Neuronal stem cell (in vitro differentiated cells): Measurements from ENCODE around the gene SAA1.

ENCODE experiments used
- DNase-seq: peaks from one replicate; pipeline ENCODE4 v3.0.0-alpha.2; 2013; ENCODE audit warnings: low spot score
- H2AFZ ChIP-seq: one replicate; pipeline ENCODE4 v1.6.1; 2013; ENCODE audit warnings: mild to moderate bottlenecking, low read length, inconsistent platforms
- H2AK5ac ChIP-seq: 2 replicates; pipeline ENCODE4 v1.6.1; 2013; ENCODE audit warnings: low read depth, mild to moderate bottlenecking, inconsistent platforms, low read length, moderate library complexity, mixed read lengths
- H2BK120ac ChIP-seq: 2 replicates; pipeline ENCODE4 v1.6.1; 2013; ENCODE audit warnings: low read depth, mild to moderate bottlenecking, inconsistent platforms, low read length, moderate library complexity, mixed read lengths
- H2BK12ac ChIP-seq: one replicate; pipeline ENCODE4 v1.6.1; 2013; ENCODE audit warnings: low read length, inconsistent platforms
- H2BK15ac ChIP-seq: 2 replicates; pipeline ENCODE4 v1.6.1; 2013; ENCODE audit warnings: mild to moderate bottlenecking, low read length, inconsistent platforms, mixed read lengths
- H2BK5ac ChIP-seq: one replicate; pipeline ENCODE4 v1.6.1; 2013; ENCODE audit warnings: inconsistent platforms, mild to moderate bottlenecking, low read length, moderate library complexity
- H3K14ac ChIP-seq: one replicate; pipeline ENCODE4 v1.6.1; 2013; ENCODE audit warnings: low read length, inconsistent platforms
- H3K18ac ChIP-seq: 2 replicates; pipeline ENCODE4 v1.6.1; 2013; ENCODE audit warnings: low read length, inconsistent platforms
- H3K23ac ChIP-seq: 2 replicates; pipeline ENCODE4 v1.6.1; 2013; ENCODE audit warnings: low read depth, mild to moderate bottlenecking, mixed read lengths, low read length, inconsistent platforms; ENCODE audit not compliant: poor library complexity
- H3K27ac ChIP-seq: replicated peaks from 3 replicates; pipeline ENCODE4 v1.5.1; 2013; ENCODE audit warnings: low read length, inconsistent platforms
- H3K27me3 ChIP-seq, 3 experiments: 2 replicates each; pipeline ENCODE4 v1.6.1; 2013; ENCODE audit warnings: low read length in 3 of 3, mild to moderate bottlenecking in 2 of 3, inconsistent platforms in 1 of 3, low read depth in 1 of 3, mixed read lengths in 1 of 3, moderate library complexity in 1 of 3; ENCODE audit not compliant: control insufficient read depth in 3 of 3, insufficient read depth in 3 of 3
- H3K36me3 ChIP-seq, 2 donors: replicated peaks in 1 of 2; 2 replicates each; pipeline ENCODE4 v1.6.1; 2013; ENCODE audit warnings: low read length in 2 of 2; ENCODE audit not compliant: control insufficient read depth in 2 of 2, insufficient read depth in 2 of 2
- H3K4ac ChIP-seq: 2 replicates; pipeline ENCODE4 v1.6.1; 2013; ENCODE audit warnings: inconsistent platforms, mild to moderate bottlenecking, low read length, moderate library complexity
- H3K4me1 ChIP-seq, 2 donors: 1 replicate in 1 of 2; 2 replicates in 1 of 2; pipeline ENCODE4 v1.6.1; 2013; ENCODE audit warnings: low read length in 2 of 2, low read depth in 1 of 2; ENCODE audit not compliant: control insufficient read depth in 2 of 2, insufficient read depth in 1 of 2
- H3K4me2 ChIP-seq: one replicate; pipeline ENCODE4 v1.6.1; 2013; ENCODE audit warnings: mild to moderate bottlenecking, low read length, inconsistent platforms; ENCODE audit not compliant: insufficient read depth, poor library complexity, severe bottlenecking
- H3K4me3 ChIP-seq, 2 donors: 2 replicates each; pipeline ENCODE4 v1.5.1; 2013; ENCODE audit warnings: low read length in 2 of 2, mild to moderate bottlenecking in 2 of 2, inconsistent platforms in 1 of 2, moderate library complexity in 1 of 2
- H3K79me1 ChIP-seq: one replicate; pipeline ENCODE4 v1.6.1; 2013; ENCODE audit warnings: low read depth, mild to moderate bottlenecking, inconsistent platforms, low read length, moderate library complexity
- H3K9ac ChIP-seq: one replicate; pipeline ENCODE4 v1.6.1; 2013; ENCODE audit warnings: mild to moderate bottlenecking, low read depth, low read length, inconsistent platforms; ENCODE audit not compliant: poor library complexity
- H3K9me3 ChIP-seq, 2 donors: replicated peaks in 1 of 2; 2 replicates each; pipeline versions ENCODE3 to v1.6.1; 2013; ENCODE audit warnings: low read length in 2 of 2, mild to moderate bottlenecking in 2 of 2, inconsistent platforms in 1 of 2, low read depth in 1 of 2, mixed read lengths in 1 of 2, moderate library complexity in 1 of 2; ENCODE audit not compliant: control insufficient read depth in 2 of 2, insufficient read depth in 1 of 2
- H4K8ac ChIP-seq: one replicate; pipeline ENCODE4 v1.6.1; 2013; ENCODE audit warnings: low read depth, mild to moderate bottlenecking, inconsistent platforms, low read length, moderate library complexity
- H4K91ac ChIP-seq: one replicate; pipeline ENCODE4 v1.6.1; 2013; ENCODE audit warnings: low read length, low read depth, mild to moderate bottlenecking, inconsistent platforms; ENCODE audit not compliant: poor library complexity
- WGBS, 2 donors: extraction: QIAGEN DNeasy Blood & Tissue Kit; methylation state at CpG; one replicate each; pipeline ENCODE4 v1.1.7; 2013; ENCODE audit warnings: missing lambda C conversion rate in 2 of 2, mixed read lengths in 1 of 2; ENCODE audit not compliant: insufficient read length in 2 of 2, insufficient replicate concordance in 1 of 2; ENCODE audit errors: extremely low coverage in 2 of 2; 5-methylcytosine and 5-hydroxymethylcytosine counted together

SAA1 gene

GRCh38 chr11:18304745-18305144 lies 38.7 kb downstream of the SAA1 start:
- Histone ChIP-seq H3K9me3 (no peaks in the 10 kb centered on the region), H2AK5ac (no peak overlapping the region), H3K4me1 (no peaks in the 10 kb centered on the region), H2BK12ac (no peak overlapping the region), H2BK15ac (no peak overlapping the region), H3K14ac (no peak overlapping the region), H2AFZ (no peak overlapping the region), H3K36me3 (peaks cover 6 to 90% of the 10 kb centered on the region in 2 donors), H4K8ac (no peak overlapping the region), H3K4me3 (no peak overlapping the region), H3K18ac (no peak overlapping the region), H3K4ac (no peak overlapping the region), H2BK5ac (no peak overlapping the region), H3K27me3 (no peaks in the 10 kb centered on the region), H3K4me2 (no peak overlapping the region), H3K27ac (no peak overlapping the region), H3K9ac (no peak overlapping the region), H2BK120ac (no peak overlapping the region), H3K79me1 (no peaks in the 10 kb centered on the region), H3K23ac (no peak overlapping the region), H4K91ac (no peak overlapping the region)
- no peak for DNase-seq

GRCh38 chr11:18307461-18308139 lies 41.5 kb downstream of the SAA1 start:
- H3K4me2 ChIP-seq, result no peak overlapping the region
- no peak overlapping the region for H2BK120ac ChIP-seq
- no peak for DNase-seq
- H3K36me3 ChIP-seq, result peaks cover 11 to 91% of the 10 kb centered on the region in 2 donors
- H3K79me1 ChIP-seq, result no peaks in the 10 kb centered on the region
- H3K4me1 ChIP-seq, result peaks cover 0 to 5% of the 10 kb centered on the region in 2 donors
- H3K27ac ChIP-seq, result no peak overlapping the region
- H3K9me3 ChIP-seq, result no peaks in the 10 kb centered on the region
- no peak overlapping the region for H3K9ac ChIP-seq
- no peak overlapping the region for H2BK12ac ChIP-seq
- H3K4ac ChIP-seq, result no peak overlapping the region
- H2AK5ac ChIP-seq, result no peak overlapping the region
- no peak overlapping the region for H2BK15ac ChIP-seq
- no peak overlapping the region for H3K4me3 ChIP-seq
- H4K91ac ChIP-seq, result no peak overlapping the region
- no peak overlapping the region for H2AFZ ChIP-seq
- no peak overlapping the region for H4K8ac ChIP-seq
- WGBS, 2 donors, result no CpG with 5 or more reads among the region's 2 CpGs
- H3K14ac ChIP-seq, result no peak overlapping the region
- H3K27me3 ChIP-seq, result no peaks in the 10 kb centered on the region
- no peak overlapping the region for H3K23ac ChIP-seq
- no peak overlapping the region for H3K18ac ChIP-seq
- no peak overlapping the region for H2BK5ac ChIP-seq

- Histone ChIP-seq H3K4me3 (no peak overlapping the region), H3K4ac (no peak overlapping the region), H3K14ac (no peak overlapping the region), H2BK120ac (no peak overlapping the region), H2BK12ac (no peak overlapping the region), H3K18ac (no peak overlapping the region), H2AFZ (no peak overlapping the region), H3K27ac (no peak overlapping the region), H4K91ac (no peak overlapping the region), H4K8ac (no peak overlapping the region), H3K27me3 (no peaks in the 10 kb centered on the region), H3K9ac (no peak overlapping the region), H3K4me2 (no peak overlapping the region), H3K23ac (no peak overlapping the region), H3K9me3 (no peaks in the 10 kb centered on the region), H3K36me3 (peaks cover 11 to 85% of the 10 kb centered on the region in 2 donors), H2BK5ac (no peak overlapping the region), H2BK15ac (no peak overlapping the region), H3K4me1 (peaks cover 0 to 8% of the 10 kb centered on the region in 2 donors), H2AK5ac (no peak overlapping the region), H3K79me1 (no peaks in the 10 kb centered on the region)
- WGBS, 2 donors, result no CpG with 5 or more reads among the region's 2 CpGs
- DNase-seq, result no peak
Observed at GRCh38 chr11:18308242-18308641, 42.2 kb downstream of the SAA1 start.

- Histone ChIP-seq H3K9me3 (no peaks in the 10 kb centered on the region), H3K27ac (no peak overlapping the region), H2BK5ac (no peak overlapping the region), H3K14ac (no peak overlapping the region), H2AK5ac (no peak overlapping the region), H3K79me1 (no peaks in the 10 kb centered on the region), H3K9ac (no peak overlapping the region), H3K4me2 (no peak overlapping the region), H3K4me3 (no peak overlapping the region), H2BK12ac (no peak overlapping the region), H4K8ac (no peak overlapping the region), H2AFZ (no peak overlapping the region), H3K23ac (no peak overlapping the region), H3K4ac (no peak overlapping the region), H3K4me1 (peaks cover 0 to 8% of the 10 kb centered on the region in 2 donors), H2BK15ac (no peak overlapping the region), H3K27me3 (no peaks in the 10 kb centered on the region), H3K36me3 (peaks cover 11 to 83% of the 10 kb centered on the region in 2 donors), H2BK120ac (no peak overlapping the region), H4K91ac (no peak overlapping the region), H3K18ac (no peak overlapping the region)
- no CpG with 5 or more reads among the region's 5 CpGs for WGBS, 2 donors
- DNase-seq, result no peak
Observed at GRCh38 chr11:18309691-18310090, 43.6 kb downstream of the SAA1 start.
